ENCODE measurements around the gene VAV1. TPM values are rescaled to one million over a fixed set of nuclear protein-coding genes. Genes with fewer than 3 reads are reported as not detected.
A peak's percentile ranks its signal among the peaks of the same experiment; 100 is the strongest.
"Not testable (repeated sequence)": the region's sequence is repeated elsewhere in the genome, so short reads cannot be mapped to it uniquely, and the experiment has no call there.

Gene VAV1
- total and polyA plus RNA-seq, 9 donors = 0.71 to 5.0 (median 2.0) TPM

DNA sequence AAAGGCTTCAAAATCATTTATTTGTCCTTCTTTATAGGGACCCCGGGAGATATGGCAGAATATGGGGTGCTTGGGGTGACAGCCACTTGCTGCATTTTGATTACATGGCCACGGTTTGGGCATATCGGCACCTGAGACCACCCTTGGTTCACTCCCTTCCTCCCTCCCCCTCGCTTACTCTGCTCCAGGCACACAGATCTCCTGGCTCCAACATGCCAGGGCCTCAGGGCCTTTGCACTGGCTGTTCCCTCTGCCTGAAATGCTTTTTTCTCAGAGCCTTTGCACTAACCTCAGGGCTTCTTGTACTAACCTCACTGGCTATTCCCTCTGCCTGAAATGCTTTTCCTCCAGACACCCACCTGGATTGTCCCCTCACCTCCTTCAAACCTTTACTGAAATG is 23.8 kb downstream of the VAV1 start:
- Histone ChIP-seq H3K4me1 (ENCODE audit: insufficient read depth) (no peaks in the 10 kb centered on the region), H3K36me3 (no peaks in the 10 kb centered on the region), H3K27me3 (no peaks in the 10 kb centered on the region), H3K9me3 (peaks cover 0 to 4% of the 10 kb centered on the region in 2 donors), H3K27ac (no peak overlapping the region), H3K4me3 (no peak overlapping the region)
- 77 to 86% (median 81%) methylated on average over 4 of the region's 4 CpGs for WGBS, 3 donors
- intact Hi-C loops (cut with DNase I) = no loop called here
- TF ChIP-seq POLR2A (IDR thresholded peaks at IDR 0.05) = no peak
- TF ChIP-seq, protein P1, sequence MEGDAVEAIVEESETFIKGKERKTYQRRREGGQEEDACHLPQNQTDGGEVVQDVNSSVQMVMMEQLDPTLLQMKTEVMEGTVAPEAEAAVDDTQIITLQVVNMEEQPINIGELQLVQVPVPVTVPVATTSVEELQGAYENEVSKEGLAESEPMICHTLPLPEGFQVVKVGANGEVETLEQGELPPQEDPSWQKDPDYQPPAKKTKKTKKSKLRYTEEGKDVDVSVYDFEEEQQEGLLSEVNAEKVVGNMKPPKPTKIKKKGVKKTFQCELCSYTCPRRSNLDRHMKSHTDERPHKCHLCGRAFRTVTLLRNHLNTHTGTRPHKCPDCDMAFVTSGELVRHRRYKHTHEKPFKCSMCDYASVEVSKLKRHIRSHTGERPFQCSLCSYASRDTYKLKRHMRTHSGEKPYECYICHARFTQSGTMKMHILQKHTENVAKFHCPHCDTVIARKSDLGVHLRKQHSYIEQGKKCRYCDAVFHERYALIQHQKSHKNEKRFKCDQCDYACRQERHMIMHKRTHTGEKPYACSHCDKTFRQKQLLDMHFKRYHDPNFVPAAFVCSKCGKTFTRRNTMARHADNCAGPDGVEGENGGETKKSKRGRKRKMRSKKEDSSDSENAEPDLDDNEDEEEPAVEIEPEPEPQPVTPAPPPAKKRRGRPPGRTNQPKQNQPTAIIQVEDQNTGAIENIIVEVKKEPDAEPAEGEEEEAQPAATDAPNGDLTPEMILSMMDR (IDR thresholded peaks at IDR 0.05) = no peak
- no peak for TF ChIP-seq EP300 (IDR thresholded peaks at IDR 0.05)
- no peak for DNase-seq

DNA sequence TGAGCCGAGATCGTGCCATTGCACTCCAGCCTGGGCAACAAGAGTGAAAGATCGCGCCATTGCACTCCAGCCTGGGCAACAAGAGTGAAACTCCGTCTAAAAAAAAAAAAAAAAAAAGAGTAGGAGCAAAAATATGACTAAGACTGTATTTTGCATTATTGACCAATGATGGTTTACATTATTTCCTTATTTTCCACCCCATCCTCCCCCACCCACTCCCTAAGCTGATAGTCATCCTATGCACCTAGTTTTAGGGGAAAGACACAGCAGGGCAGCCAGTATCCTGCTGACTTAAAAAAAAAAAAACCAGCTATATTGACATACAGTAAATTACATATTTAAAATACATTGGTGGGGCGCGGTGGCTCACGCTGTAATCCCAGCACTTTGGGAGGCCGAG is 25.1 kb downstream of the VAV1 start:
- H3K27ac ChIP-seq = no peak overlapping the region
- H3K4me1 ChIP-seq (ENCODE audit: insufficient read depth) = no peaks in the 10 kb centered on the region
- intact Hi-C loops (cut with DNase I) = no loop called here
- no peak overlapping the region for H3K4me3 ChIP-seq
- no peaks in the 10 kb centered on the region for H3K36me3 ChIP-seq
- WGBS, 3 donors = 82 to 86% (median 84%) methylated on average over 9 of the region's 9 CpGs
- no peak for DNase-seq
- peaks cover 0 to 4% of the 10 kb centered on the region in 2 donors for H3K9me3 ChIP-seq
- no peak for TF ChIP-seq POLR2A (IDR thresholded peaks at IDR 0.05)
- TF ChIP-seq, protein P1 (IDR thresholded peaks at IDR 0.05) = no peak
- TF ChIP-seq EP300 (IDR thresholded peaks at IDR 0.05) = no peak
- no peaks in the 10 kb centered on the region for H3K27me3 ChIP-seq

DNA sequence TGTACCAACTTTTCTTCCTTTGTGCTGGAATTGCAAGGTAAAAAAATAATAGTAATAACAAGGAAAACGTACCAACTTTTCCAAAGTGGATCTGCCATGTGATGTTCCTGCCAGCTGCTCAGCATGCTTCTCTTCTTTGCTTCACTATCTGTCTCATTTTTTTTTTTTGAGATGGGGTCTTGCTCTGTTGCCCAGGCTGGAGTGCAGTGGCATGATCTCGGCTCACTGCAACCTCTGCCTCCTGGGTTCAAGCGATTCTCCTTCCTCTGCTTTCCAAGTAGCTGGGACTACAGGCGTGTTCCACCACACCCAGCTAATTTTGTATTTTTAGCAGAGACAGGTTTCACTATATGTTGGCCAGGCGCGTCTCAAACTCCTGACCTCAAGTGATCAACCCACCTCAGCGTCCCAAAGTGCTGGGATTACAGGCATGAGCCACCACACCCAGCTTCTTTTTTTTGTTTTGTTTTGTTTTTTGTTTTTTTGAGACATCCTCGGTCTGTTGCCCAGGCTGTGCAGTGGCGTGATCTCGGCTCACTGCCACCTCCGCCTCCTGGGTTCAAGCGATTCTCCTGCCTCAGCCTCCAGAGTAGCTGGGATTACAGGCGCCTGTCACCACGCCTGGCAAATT is 27.8 kb downstream of the VAV1 start:
- WGBS, 3 donors = 80 to 86% (median 83%) methylated on average over 14 of the region's 14 CpGs
- H3K4me1 ChIP-seq (ENCODE audit: insufficient read depth); H3K36me3 ChIP-seq; H3K4me3 ChIP-seq; intact Hi-C loops (cut with DNase I); H3K9me3 ChIP-seq; H3K27ac ChIP-seq; H3K27me3 ChIP-seq; DNase-seq: not testable (repeated sequence)

DNA sequence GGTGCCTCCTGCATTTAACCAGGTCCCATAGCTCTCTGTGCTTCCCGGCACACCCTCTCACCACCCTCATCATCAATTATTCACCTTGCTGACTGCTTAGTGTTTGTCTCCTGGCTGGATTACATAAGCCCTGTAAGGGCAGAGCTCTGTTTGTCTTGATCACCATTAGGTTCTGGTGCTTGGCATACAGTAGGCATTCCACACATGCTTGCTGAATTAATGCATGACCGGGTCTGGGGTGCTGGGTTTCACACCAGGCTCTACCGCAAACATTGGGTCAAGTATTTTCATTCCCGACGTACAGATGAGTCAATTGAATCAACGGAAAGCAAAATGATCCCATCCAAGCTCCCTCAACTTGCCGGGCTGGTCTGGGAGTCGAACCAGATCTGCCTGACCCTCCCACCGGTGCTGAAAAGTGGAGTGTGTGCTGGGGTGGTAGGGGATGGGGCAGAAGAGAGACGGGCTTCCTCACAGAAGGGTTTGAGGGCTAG is 28.5 kb downstream of the VAV1 start:
- Histone ChIP-seq H3K36me3 (no peaks in the 10 kb centered on the region), H3K27ac (no peak overlapping the region), H3K27me3 (no peaks in the 10 kb centered on the region), H3K4me1 (ENCODE audit: insufficient read depth) (no peaks in the 10 kb centered on the region), H3K4me3 (no peak overlapping the region), H3K9me3 (no peaks in the 10 kb centered on the region)
- 39 to 44% (median 43%) methylated on average over 10 of the region's 10 CpGs for WGBS, 3 donors
- intact Hi-C loops (cut with DNase I) = no loop called here
- DNase-seq = no peak
- TF ChIP-seq POLR2A (IDR thresholded peaks at IDR 0.05) (no peak), EP300 (IDR thresholded peaks at IDR 0.05) (no peak)
- TF ChIP-seq, protein P1 (IDR thresholded peaks at IDR 0.05) = no peak

DNA sequence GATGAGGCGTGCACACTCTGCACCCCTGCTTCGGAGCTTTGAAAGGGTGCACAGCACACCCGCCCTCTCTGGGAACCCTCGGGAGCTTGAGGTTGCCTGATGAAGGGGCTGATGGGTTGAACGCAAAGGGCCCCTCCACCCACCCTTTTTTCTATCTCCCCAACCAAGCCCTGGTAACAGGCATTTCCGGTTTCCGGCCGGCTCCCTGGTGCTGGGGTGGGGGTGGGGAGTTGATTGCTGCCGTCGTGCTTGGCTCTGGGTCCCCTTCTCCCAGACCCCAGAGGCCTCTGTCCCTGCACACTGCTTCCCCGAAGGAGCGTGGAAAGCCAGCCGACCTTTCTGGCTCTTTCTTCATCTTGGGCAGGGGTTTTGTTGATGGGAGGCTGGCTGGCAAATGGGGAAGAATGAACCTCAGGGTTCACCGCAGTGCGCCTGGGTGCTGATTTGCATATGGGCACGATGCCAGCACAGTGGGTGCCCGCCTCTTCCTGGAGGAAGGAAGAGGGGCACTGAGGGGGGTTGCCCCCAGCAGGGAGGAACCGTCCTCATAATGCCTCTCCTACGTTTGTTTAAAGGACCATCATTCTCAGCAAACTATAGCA is 29.1 kb downstream of the VAV1 start:
- Histone ChIP-seq H3K9me3 (no peaks in the 10 kb centered on the region), H3K27me3 (no peaks in the 10 kb centered on the region), H3K27ac (no peak overlapping the region), H3K4me3 (no peak overlapping the region), H3K36me3 (no peaks in the 10 kb centered on the region), H3K4me1 (ENCODE audit: insufficient read depth) (no peaks in the 10 kb centered on the region)
- intact Hi-C loops (cut with DNase I) = no loop called here
- DNase-seq = peak in 3 of 5 donors; percentile 13 to 35 (median 17)
- TF ChIP-seq, protein P1 (IDR thresholded peaks at IDR 0.05) = no peak
- no peak for TF ChIP-seq EP300 (IDR thresholded peaks at IDR 0.05)
- TF ChIP-seq POLR2A (IDR thresholded peaks at IDR 0.05) = no peak
- 7 to 8% (median 7%) methylated on average over 19 of the region's 19 CpGs for WGBS, 3 donors

Measured in ovary (tissue), 9 donors.